ENCODE results near the gene CCL16. TPM values are rescaled to one million over a fixed set of nuclear protein-coding genes. Genes with fewer than 3 reads are reported as not detected.

CCL16 gene
- polyA plus RNA-seq, 1 donor (not counting 4 experiments of a cell fraction or from before 2014, with no cell fraction given), result not detected

- dilution Hi-C loops (cut with MboI; ENCODE audit: extremely low pct_ligation_motif_present, low sequenced_read_pairs), result no loop called here
- Histone ChIP-seq H3K9me3 (ENCODE audit: control insufficient read depth, low read depth, low read length) (no peaks in the 10 kb centered on the region), H2AFZ (ENCODE audit: control insufficient read depth, low read length) (peak overlapping the region; percentile 38), H3K27ac (ENCODE audit: control insufficient read depth, insufficient read depth, low read length) (peak overlapping the region; percentile 18), H3K9ac (ENCODE audit: control insufficient read depth, extremely low read depth, insufficient read depth, low read length) (no peak overlapping the region), H3K4me1 (ENCODE audit: control insufficient read depth, extremely low read depth, insufficient read depth, low read length) (peaks cover 18% of the 10 kb centered on the region), H3K4me3 (ENCODE audit: control insufficient read depth in 2 of 3, extremely low read depth in 1 of 3, insufficient read depth in 2 of 3, low read depth in 1 of 3, low read length in 3 of 3) (no peak overlapping the region), H3K4me2 (ENCODE audit: control insufficient read depth, extremely low read depth, insufficient read depth, low read depth, low read length) (peak overlapping the region; percentile 60), H3K27me3 (ENCODE audit: control insufficient read depth, extremely low read depth, insufficient read depth, low read length) (no peaks in the 10 kb centered on the region), H3K79me2 (ENCODE audit: control insufficient read depth, insufficient read depth, low read length) (no peaks in the 10 kb centered on the region), H3K9me1 (ENCODE audit: control insufficient read depth, extremely low read depth, insufficient read depth, low read length) (no peaks in the 10 kb centered on the region), H3K36me3 (ENCODE audit: control insufficient read depth in 2 of 2, extremely low read depth in 1 of 2, insufficient read depth in 2 of 2, low read length in 2 of 2) (no peaks in the 10 kb centered on the region), H4K20me1 (ENCODE audit: control insufficient read depth, extremely low read depth, insufficient read depth, low read length) (no peaks in the 10 kb centered on the region)
- DNase-seq (ENCODE audit: low read depth, low spot score) (peak; percentile 11), FAIRE-seq (no peak)
- TF ChIP-seq EZH2 (IDR thresholded peaks at IDR 0.05; ENCODE audit: low read length) (no peak), CTCF (optimal IDR thresholded peaks at IDR 0.05 in 1 of 3, IDR thresholded peaks at IDR 0.05 in 1 of 3, conservative IDR thresholded peaks at IDR 0.05 in 1 of 3; ENCODE audit: extremely low read depth in 1 of 3, insufficient read depth in 2 of 3, low read length in 3 of 3) (no peak)
Observed at GRCh38 chr17:35973333-35974260, 7.7 kb downstream of the CCL16 start.

DNA sequence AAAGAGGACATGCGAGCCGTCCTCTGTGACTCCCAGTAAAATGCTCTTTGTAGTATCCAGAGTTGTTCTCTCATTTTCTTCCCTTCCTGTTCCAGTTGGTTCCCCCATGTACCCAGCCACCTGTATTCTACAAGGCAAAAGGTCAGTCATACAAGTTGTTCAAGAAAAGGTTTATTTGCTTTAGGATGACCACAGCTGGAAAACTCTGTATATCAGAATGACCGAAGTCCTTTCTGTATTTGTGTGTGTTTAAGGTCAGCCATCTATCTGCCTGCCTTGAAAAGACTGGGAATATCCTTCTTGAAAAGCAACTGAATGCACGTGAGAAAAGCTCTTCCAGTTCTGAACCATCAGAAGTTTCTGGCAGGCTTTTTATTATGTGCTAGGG is 8.4 kb downstream of the CCL16 start:
- no peak overlapping the region for H2AFZ ChIP-seq (ENCODE audit: control insufficient read depth, low read length)
- dilution Hi-C loops (cut with MboI; ENCODE audit: extremely low pct_ligation_motif_present, low sequenced_read_pairs), result no loop called here
- H3K4me3 ChIP-seq (ENCODE audit: control insufficient read depth in 2 of 3, extremely low read depth in 1 of 3, insufficient read depth in 2 of 3, low read depth in 1 of 3, low read length in 3 of 3), result no peak overlapping the region
- H3K79me2 ChIP-seq (ENCODE audit: control insufficient read depth, insufficient read depth, low read length), result no peaks in the 10 kb centered on the region
- no peaks in the 10 kb centered on the region for H3K9me3 ChIP-seq (ENCODE audit: control insufficient read depth, low read depth, low read length)
- DNase-seq (ENCODE audit: low read depth, low spot score) (no peak), FAIRE-seq (no peak)
- no peaks in the 10 kb centered on the region for H4K20me1 ChIP-seq (ENCODE audit: control insufficient read depth, extremely low read depth, insufficient read depth, low read length)
- no peaks in the 10 kb centered on the region for H3K9me1 ChIP-seq (ENCODE audit: control insufficient read depth, extremely low read depth, insufficient read depth, low read length)
- no peak overlapping the region for H3K9ac ChIP-seq (ENCODE audit: control insufficient read depth, extremely low read depth, insufficient read depth, low read length)
- no peaks in the 10 kb centered on the region for H3K36me3 ChIP-seq (ENCODE audit: control insufficient read depth in 2 of 2, extremely low read depth in 1 of 2, insufficient read depth in 2 of 2, low read length in 2 of 2)
- no peaks in the 10 kb centered on the region for H3K27me3 ChIP-seq (ENCODE audit: control insufficient read depth, extremely low read depth, insufficient read depth, low read length)
- H3K4me1 ChIP-seq (ENCODE audit: control insufficient read depth, extremely low read depth, insufficient read depth, low read length), result peaks cover 18% of the 10 kb centered on the region
- no peak overlapping the region for H3K27ac ChIP-seq (ENCODE audit: control insufficient read depth, insufficient read depth, low read length)
- peak overlapping the region; percentile 60 for H3K4me2 ChIP-seq (ENCODE audit: control insufficient read depth, extremely low read depth, insufficient read depth, low read depth, low read length)
- TF ChIP-seq EZH2 (IDR thresholded peaks at IDR 0.05; ENCODE audit: low read length) (no peak), CTCF (optimal IDR thresholded peaks at IDR 0.05 in 1 of 3, IDR thresholded peaks at IDR 0.05 in 1 of 3, conservative IDR thresholded peaks at IDR 0.05 in 1 of 3; ENCODE audit: extremely low read depth in 1 of 3, insufficient read depth in 2 of 3, low read length in 3 of 3) (no peak)

Measured in keratinocyte (primary cell).